Immature natural killer cell (primary cell): Measurements from ENCODE around the gene GRIFIN. TPM values are rescaled to one million over a fixed set of nuclear protein-coding genes. Genes with fewer than 3 reads are reported as not detected.
A peak's percentile ranks its signal among the peaks of the same experiment; 100 is the strongest.

ENCODE experiments used
- DNase-seq, 3 donors: peaks; one replicate each; pipeline ENCODE4 v3.0.0; 2022; ENCODE audit warnings: mixed read lengths in 1 of 3
- H3K27ac Mint-ChIP-seq, 6 donors: one replicate each; pipeline ENCODE4 v1.8.0; 2020; ENCODE audit warnings: mixed read lengths in 6 of 6, mild to moderate bottlenecking in 5 of 6, inconsistent platforms in 4 of 6, moderate library complexity in 3 of 6
- H3K27me3 Mint-ChIP-seq, 3 donors: one replicate each; pipeline ENCODE4 v1.8.0; 2020 to 2021; ENCODE audit warnings: low read depth in 3 of 3, mild to moderate bottlenecking in 3 of 3, mixed read lengths in 3 of 3, moderate library complexity in 3 of 3, inconsistent platforms in 1 of 3
- H3K36me3 Mint-ChIP-seq, 3 donors: one replicate each; pipeline ENCODE4 v1.8.0; 2020; ENCODE audit warnings: mixed read lengths in 3 of 3, inconsistent platforms in 2 of 3, mild to moderate bottlenecking in 2 of 3
- H3K4me1 Mint-ChIP-seq, 2 donors: one replicate each; pipeline ENCODE4 v1.8.0; 2020; ENCODE audit warnings: inconsistent platforms in 2 of 2, mild to moderate bottlenecking in 2 of 2, mixed read lengths in 2 of 2, moderate library complexity in 1 of 2
- H3K4me3 Mint-ChIP-seq, 5 donors: one replicate each; pipeline ENCODE4 v1.8.0; 2020; ENCODE audit warnings: mild to moderate bottlenecking in 5 of 5, mixed read lengths in 5 of 5, inconsistent platforms in 3 of 5, moderate library complexity in 3 of 5
- H3K9me3 Mint-ChIP-seq, 6 donors: one replicate each; pipeline ENCODE4 v1.8.0; 2020; ENCODE audit warnings: mild to moderate bottlenecking in 6 of 6, mixed read lengths in 6 of 6, inconsistent platforms in 4 of 6, moderate library complexity in 3 of 6
- polyA plus RNA-seq, 3 donors: library from polyadenylated mRNA; unstranded; fragments of 300-500 nt; fragmentation: Illumina TruSeq; gene quantifications; one replicate each; pipeline ENCODE4 v1.2.3, GENCODE V29; 2021

GRIFIN gene
- polyA plus RNA-seq, 3 donors from 2014 or later: not detected

DNA sequence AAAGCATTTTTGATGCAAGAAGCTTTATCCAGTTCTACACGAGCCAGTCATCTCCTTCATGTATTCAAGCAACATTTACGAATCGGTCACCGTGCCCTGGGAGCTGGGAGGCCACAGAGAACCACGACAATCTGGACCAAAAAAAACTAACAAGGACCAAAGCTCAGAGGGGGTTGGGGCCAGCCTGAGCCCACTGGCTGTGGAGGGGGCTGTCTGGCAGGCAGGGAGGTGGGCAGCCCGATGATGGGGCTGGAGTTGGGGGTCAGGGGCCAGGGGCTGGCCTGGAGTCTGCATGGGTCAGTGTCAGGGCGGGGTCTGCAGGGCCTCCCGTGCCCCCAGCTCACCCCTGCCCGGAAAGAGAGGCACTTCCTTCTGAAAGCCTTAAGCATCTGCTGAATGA is 12.5 kb upstream of the GRIFIN start:
- DNase-seq: no peak
- H3K27ac Mint-ChIP-seq: no peak overlapping the region
- H3K27me3 Mint-ChIP-seq: peaks cover 8 to 15% (median 10%) of the 10 kb centered on the region in 3 donors
- H3K4me1 Mint-ChIP-seq: peaks cover 0 to 6% of the 10 kb centered on the region in 2 donors
- H3K4me3 Mint-ChIP-seq: no peak overlapping the region
- H3K36me3 Mint-ChIP-seq: peaks cover 0 to 3% (median 0%) of the 10 kb centered on the region in 3 donors
- no peaks in the 10 kb centered on the region for H3K9me3 Mint-ChIP-seq

GRCh38 chr7:2488272-2488645 is 12.1 kb upstream of the GRIFIN start:
- Mint-ChIP-seq H3K4me3 (no peak overlapping the region), H3K4me1 (peaks cover 0 to 4% of the 10 kb centered on the region in 2 donors), H3K27me3 (peaks cover 6 to 15% (median 9%) of the 10 kb centered on the region in 3 donors), H3K36me3 (peaks cover 0 to 3% (median 0%) of the 10 kb centered on the region in 3 donors), H3K9me3 (no peaks in the 10 kb centered on the region), H3K27ac (no peak overlapping the region)
- DNase-seq: no peak

- Mint-ChIP-seq H3K36me3 (peaks cover 0 to 3% (median 0%) of the 10 kb centered on the region in 3 donors), H3K27me3 (peaks cover 6 to 17% (median 6%) of the 10 kb centered on the region in 3 donors), H3K27ac (no peak overlapping the region), H3K4me3 (no peak overlapping the region), H3K9me3 (peaks cover 0 to 5% (median 0%) of the 10 kb centered on the region in 6 donors), H3K4me1 (peaks cover 0 to 4% of the 10 kb centered on the region in 2 donors)
- no peak for DNase-seq
Observed at GRCh38 chr7:2487586-2488271, 11.5 kb upstream of the GRIFIN start.

DNA sequence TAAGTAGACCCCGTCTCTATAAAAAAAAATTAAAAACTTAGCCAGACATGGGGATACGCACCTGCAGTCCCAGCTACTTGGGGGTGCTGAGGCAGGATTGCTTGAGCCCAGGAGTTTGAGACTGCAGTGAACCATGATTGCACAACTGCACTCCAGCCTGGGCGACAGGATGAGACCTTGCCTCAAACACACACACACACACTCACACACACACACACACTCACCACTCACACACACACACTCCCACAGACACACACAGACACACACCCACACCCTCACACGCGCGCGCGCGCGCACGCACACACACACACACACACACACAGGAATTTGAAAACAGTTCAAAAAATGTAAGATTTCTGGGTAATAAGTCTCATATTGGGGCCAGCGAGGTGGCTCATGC is 8.7 kb upstream of the GRIFIN start:
- Mint-ChIP-seq H3K9me3 (peaks cover 0 to 6% (median 0%) of the 10 kb centered on the region in 6 donors), H3K27ac (no peak overlapping the region), H3K27me3 (peaks cover 7 to 12% (median 8%) of the 10 kb centered on the region in 3 donors), H3K4me3 (no peak overlapping the region), H3K4me1 (peaks cover 0 to 4% of the 10 kb centered on the region in 2 donors), H3K36me3 (no peaks in the 10 kb centered on the region)
- DNase-seq: no peak

GRCh38 chr7:2483494-2483893 is 7.3 kb upstream of the GRIFIN start:
- peaks cover 0 to 3% of the 10 kb centered on the region in 2 donors for H3K4me1 Mint-ChIP-seq
- no peak overlapping the region for H3K4me3 Mint-ChIP-seq
- H3K9me3 Mint-ChIP-seq: peaks cover 0 to 6% (median 0%) of the 10 kb centered on the region in 6 donors

GRCh38 chr7:2482725-2483451 is 6.7 kb upstream of the GRIFIN start:
- no peak overlapping the region for H3K27ac Mint-ChIP-seq
- H3K9me3 Mint-ChIP-seq: peaks cover 0 to 6% (median 0%) of the 10 kb centered on the region in 6 donors
- peaks cover 7 to 12% (median 8%) of the 10 kb centered on the region in 3 donors for H3K27me3 Mint-ChIP-seq
- no peak for DNase-seq
- no peak overlapping the region for H3K4me3 Mint-ChIP-seq
- peaks cover 0 to 7% of the 10 kb centered on the region in 2 donors for H3K4me1 Mint-ChIP-seq
- H3K36me3 Mint-ChIP-seq: no peaks in the 10 kb centered on the region

More at GRCh38 chr7:2483494-2483893, 7.3 kb upstream of the GRIFIN start:
- Mint-ChIP-seq H3K27ac (no peak overlapping the region), H3K36me3 (no peaks in the 10 kb centered on the region), H3K27me3 (peaks cover 7 to 12% (median 8%) of the 10 kb centered on the region in 3 donors)
- no peak for DNase-seq

GRCh38 chr7:2481195-2481594 is 5.0 kb upstream of the GRIFIN start:
- Mint-ChIP-seq H3K27me3 (peaks cover 8 to 12% (median 8%) of the 10 kb centered on the region in 3 donors), H3K9me3 (peaks cover 0 to 6% (median 0%) of the 10 kb centered on the region in 6 donors), H3K4me1 (peaks cover 0 to 13% of the 10 kb centered on the region in 2 donors), H3K36me3 (no peaks in the 10 kb centered on the region), H3K4me3 (no peak overlapping the region), H3K27ac (no peak overlapping the region)
- DNase-seq: no peak

- peaks cover 6 to 11% (median 7%) of the 10 kb centered on the region in 3 donors for H3K27me3 Mint-ChIP-seq
- no peak for DNase-seq
- H3K36me3 Mint-ChIP-seq: no peaks in the 10 kb centered on the region
- H3K27ac Mint-ChIP-seq: no peak overlapping the region
- H3K9me3 Mint-ChIP-seq: peaks cover 0 to 6% (median 0%) of the 10 kb centered on the region in 6 donors
- H3K4me3 Mint-ChIP-seq: no peak overlapping the region
- peaks cover 0 to 13% of the 10 kb centered on the region in 2 donors for H3K4me1 Mint-ChIP-seq
Observed at GRCh38 chr7:2480070-2480408, 3.8 kb upstream of the GRIFIN start.

- peaks cover 0 to 11% of the 10 kb centered on the region in 2 donors for H3K4me1 Mint-ChIP-seq
- no peak overlapping the region for H3K4me3 Mint-ChIP-seq
- H3K27ac Mint-ChIP-seq: no peak overlapping the region
- no peak for DNase-seq
- peaks cover 0 to 6% (median 0%) of the 10 kb centered on the region in 6 donors for H3K9me3 Mint-ChIP-seq
- H3K27me3 Mint-ChIP-seq: peaks cover 4 to 8% (median 6%) of the 10 kb centered on the region in 3 donors
- H3K36me3 Mint-ChIP-seq: no peaks in the 10 kb centered on the region
Observed at GRCh38 chr7:2479276-2480069, 3.3 kb upstream of the GRIFIN start.

DNA sequence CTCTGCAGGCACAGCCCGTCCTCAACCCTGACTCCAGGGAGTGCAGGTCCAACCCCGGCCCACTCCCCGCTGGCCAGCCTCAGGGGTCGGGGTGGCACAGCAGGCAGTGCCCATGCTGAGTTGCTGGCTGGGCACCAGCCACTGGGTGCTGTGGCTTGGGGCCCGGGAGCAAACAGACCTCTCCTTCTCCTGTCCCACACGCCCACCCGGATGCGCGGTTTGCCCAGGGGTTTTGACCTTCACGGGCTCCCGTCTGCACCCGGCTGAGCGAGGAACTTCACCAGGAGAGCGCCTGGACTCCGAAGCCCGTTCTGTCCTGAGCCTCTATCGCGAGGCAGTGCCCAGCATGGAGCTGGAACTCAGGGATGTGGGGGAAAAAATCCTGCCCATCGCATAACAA is 2.6 kb upstream of the GRIFIN start:
- Mint-ChIP-seq H3K4me1 (peaks cover 0 to 11% of the 10 kb centered on the region in 2 donors), H3K27me3 (peaks cover 1 to 6% (median 5%) of the 10 kb centered on the region in 3 donors), H3K4me3 (no peak overlapping the region), H3K36me3 (no peaks in the 10 kb centered on the region), H3K9me3 (peaks cover 0 to 6% (median 0%) of the 10 kb centered on the region in 6 donors), H3K27ac (no peak overlapping the region)
- DNase-seq: no peak

- Mint-ChIP-seq H3K27ac (no peak overlapping the region), H3K9me3 (peaks cover 0 to 6% (median 0%) of the 10 kb centered on the region in 6 donors), H3K4me3 (no peak overlapping the region), H3K27me3 (peaks cover 1 to 9% (median 5%) of the 10 kb centered on the region in 3 donors), H3K36me3 (no peaks in the 10 kb centered on the region), H3K4me1 (peaks cover 0 to 11% of the 10 kb centered on the region in 2 donors)
- no peak for DNase-seq
Observed at GRCh38 chr7:2478399-2478785, 2.2 kb upstream of the GRIFIN start.

- H3K27ac Mint-ChIP-seq: no peak overlapping the region
- H3K4me1 Mint-ChIP-seq: peaks cover 0 to 11% of the 10 kb centered on the region in 2 donors
- H3K27me3 Mint-ChIP-seq: peaks cover 1 to 9% (median 3%) of the 10 kb centered on the region in 3 donors
- no peaks in the 10 kb centered on the region for H3K36me3 Mint-ChIP-seq
- peak; percentile 78 to 81 (median 81) for DNase-seq
- peaks cover 0 to under 1% (median 0%) of the 10 kb centered on the region in 6 donors for H3K9me3 Mint-ChIP-seq
- no peak overlapping the region for H3K4me3 Mint-ChIP-seq
Observed at GRCh38 chr7:2477447-2478398, 1.5 kb upstream of the GRIFIN start.
